CD4-positive, alpha-beta T cell treated with Interferon alpha-2 for 1 hour (primary cell): ENCODE measurements around the gene DHX34.
"Not testable (repeated sequence)": the region's sequence is repeated elsewhere in the genome, so short reads cannot be mapped to it uniquely, and the experiment has no call there.

ENCODE experiments used
- DNase-seq, 2 donors: peaks; one replicate each; pipeline ENCODE4 v3.0.0-alpha.2; 2020 to 2022

DHX34 gene, protein sequence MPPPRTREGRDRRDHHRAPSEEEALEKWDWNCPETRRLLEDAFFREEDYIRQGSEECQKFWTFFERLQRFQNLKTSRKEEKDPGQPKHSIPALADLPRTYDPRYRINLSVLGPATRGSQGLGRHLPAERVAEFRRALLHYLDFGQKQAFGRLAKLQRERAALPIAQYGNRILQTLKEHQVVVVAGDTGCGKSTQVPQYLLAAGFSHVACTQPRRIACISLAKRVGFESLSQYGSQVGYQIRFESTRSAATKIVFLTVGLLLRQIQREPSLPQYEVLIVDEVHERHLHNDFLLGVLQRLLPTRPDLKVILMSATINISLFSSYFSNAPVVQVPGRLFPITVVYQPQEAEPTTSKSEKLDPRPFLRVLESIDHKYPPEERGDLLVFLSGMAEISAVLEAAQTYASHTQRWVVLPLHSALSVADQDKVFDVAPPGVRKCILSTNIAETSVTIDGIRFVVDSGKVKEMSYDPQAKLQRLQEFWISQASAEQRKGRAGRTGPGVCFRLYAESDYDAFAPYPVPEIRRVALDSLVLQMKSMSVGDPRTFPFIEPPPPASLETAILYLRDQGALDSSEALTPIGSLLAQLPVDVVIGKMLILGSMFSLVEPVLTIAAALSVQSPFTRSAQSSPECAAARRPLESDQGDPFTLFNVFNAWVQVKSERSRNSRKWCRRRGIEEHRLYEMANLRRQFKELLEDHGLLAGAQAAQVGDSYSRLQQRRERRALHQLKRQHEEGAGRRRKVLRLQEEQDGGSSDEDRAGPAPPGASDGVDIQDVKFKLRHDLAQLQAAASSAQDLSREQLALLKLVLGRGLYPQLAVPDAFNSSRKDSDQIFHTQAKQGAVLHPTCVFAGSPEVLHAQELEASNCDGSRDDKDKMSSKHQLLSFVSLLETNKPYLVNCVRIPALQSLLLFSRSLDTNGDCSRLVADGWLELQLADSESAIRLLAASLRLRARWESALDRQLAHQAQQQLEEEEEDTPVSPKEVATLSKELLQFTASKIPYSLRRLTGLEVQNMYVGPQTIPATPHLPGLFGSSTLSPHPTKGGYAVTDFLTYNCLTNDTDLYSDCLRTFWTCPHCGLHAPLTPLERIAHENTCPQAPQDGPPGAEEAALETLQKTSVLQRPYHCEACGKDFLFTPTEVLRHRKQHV

DNA sequence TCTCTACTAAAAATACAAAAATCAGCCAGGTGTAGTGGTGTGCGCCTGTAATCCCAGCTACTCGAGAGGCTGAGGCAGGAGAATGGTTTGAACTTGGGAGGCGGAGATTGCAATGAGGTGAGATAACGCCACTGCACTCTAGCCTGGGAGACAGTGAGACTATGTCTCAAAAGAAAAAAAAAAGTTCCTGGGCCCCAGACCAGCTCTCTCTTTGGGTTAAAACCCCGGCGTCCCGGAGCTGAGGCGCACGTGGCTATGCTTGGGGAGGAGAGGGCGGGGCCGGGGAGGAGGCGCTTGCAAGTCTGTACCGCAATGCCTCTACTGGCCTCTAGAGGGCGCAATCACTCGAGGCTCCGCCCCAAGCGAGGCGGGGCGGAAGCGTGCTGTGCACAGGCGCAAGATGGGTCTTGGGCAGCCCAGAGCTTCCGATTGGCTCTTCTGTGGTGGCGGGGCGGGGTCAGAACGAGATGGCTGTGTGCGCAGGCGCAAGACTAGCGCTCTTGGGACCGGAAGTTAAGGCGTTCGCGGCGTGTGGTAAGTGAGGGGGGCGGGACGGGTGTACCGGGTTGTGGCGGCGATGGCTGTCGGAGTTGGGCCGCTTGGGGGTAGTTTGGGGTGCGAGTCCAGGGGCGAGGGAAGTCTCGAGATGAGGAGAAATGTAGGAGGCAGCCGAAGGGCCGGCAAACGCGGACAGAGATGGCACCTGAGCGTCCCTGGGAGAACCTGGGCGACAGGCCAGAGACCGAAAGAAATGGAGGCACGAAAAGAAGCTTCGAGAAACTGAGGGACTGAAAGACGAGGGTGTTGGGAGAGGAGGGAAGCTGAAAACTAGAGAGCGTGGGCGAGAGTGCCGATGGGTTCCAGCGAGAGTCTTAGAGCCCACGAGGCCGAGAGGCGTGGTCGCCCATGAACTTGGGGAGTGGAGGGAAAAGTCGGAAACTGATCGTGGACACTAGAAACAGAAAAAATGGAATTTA lies at the start of gene DHX34:
DHX34 (plus strand) TSS at position 497 of the 977 bp plus-strand sequence. CDS start 3,716 bp downstream, outside the sequence.
- peak; percentile 100 for DNase-seq

DNA sequence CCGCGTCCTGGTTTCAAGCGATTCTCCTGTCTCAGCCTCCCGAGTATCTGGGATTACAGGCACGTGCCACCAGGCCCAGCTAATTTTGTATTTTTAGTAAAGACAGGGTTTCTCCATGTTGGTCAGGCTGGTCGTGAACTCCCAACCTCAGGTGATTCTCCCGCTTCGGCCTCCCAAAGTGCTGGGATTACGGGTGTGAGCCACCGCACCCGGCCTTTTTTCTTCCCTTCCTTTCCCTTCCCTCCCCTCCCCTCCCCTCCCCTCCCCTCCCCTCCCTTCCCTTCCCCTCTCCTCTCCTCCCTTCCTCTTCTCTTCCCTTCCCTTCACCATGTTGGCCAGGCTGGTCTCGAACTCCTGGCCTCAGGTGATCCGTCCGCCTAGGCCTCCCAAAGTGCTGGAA lies 48.2 kb upstream of the DHX34 start:
- DNase-seq, result not testable (repeated sequence)

DNA sequence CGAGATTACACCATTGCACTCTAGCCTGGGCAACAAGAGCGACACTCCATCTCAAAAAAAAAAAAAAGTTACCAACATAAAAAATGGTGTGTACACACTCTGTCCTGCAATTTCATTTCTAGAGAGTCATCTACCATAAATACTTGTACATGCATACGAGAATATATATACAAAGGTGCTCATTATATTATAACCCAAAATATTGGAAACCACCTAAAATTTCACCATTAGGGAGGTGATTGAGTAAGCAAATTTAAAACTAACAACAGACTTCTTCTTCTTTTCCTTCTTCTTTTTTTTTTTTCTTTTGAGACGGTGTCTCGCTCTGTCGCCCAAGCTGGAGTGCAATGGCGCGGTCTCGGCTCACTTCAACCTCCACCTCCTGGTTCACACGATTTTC lies 46.9 kb upstream of the DHX34 start:
- DNase-seq, result no peak

DNA sequence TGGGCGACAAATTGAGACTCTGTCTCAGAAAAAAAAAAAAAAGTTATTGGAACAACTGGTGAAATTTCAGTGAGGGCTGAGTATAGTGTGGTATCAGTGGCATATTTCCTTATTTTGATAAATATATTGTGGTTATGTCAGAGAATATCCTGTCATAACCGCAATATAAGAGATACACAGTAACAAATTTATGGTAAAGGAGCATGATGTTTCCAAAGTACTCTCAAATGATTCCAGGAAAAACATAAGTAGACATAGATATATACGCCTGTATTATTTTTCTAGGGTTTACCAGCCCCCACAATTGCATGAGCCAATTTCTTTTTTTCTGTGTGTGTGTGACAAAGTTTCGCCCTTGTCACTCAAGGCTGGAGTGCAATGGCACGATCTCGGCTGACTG lies 45.1 kb upstream of the DHX34 start:
- no peak for DNase-seq

DNA sequence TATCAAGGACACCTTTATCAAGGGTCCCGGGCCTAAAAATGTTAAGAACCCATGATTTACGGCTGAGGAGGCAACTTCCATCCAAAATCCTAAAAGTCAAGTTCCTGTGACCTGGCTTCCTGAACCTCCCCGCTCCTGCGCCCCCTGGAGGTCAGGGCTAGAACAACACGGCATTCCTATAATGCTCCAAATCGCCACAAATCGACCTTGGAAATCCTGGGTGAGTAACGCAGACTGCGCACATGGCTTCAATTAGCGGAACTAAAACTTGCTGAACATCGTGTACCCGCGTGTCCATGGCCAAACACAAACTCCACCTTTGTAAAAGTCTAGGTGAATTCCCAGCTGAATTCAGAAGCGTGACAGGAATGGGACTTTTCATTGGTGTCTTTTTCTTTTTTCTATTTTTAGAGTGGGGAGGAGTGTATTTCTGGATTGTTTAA lies 43.8 kb upstream of the DHX34 start:
- peak; percentile 41 to 59 for DNase-seq

DNA sequence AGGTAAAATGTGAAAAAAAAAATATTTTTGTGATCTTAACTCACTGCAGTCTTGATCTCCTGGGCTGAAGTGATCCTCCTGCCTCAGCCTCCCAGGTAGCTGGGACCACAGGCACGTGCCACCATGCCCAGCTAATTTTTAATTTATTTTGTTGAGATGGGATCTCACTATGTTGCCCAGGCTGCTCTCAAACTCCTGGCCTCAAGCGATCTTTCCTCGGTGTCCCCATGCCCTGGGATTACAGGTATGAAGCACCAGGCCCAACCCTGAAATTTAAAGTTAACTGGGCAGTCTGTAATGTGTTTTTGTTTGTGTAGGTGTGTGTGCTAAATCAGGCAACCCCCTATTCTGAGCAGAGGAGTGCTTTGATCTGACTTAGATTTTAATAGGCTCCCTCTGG lies 42.8 kb upstream of the DHX34 start:
- no peak for DNase-seq

DNA sequence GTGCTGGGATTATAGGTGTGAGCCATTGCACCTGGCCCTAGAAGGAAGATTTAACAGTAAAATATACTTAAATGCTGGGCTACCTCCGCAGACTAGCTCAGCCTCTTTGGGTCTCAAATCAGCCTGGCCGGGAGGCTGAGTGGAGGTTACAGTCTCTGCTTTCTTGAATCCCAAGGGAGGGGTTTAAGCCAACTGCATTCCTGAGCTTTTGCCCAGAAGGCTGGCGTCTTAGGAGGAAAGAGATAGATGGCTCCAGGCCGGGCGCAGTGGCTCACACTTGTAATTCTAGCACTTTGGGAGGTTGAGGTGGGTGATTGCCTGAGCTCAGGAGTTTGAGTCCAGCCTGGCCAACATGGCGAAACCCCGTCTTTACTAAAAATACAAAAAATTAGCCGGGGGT lies 40.1 kb upstream of the DHX34 start:
- no peak for DNase-seq

DNA sequence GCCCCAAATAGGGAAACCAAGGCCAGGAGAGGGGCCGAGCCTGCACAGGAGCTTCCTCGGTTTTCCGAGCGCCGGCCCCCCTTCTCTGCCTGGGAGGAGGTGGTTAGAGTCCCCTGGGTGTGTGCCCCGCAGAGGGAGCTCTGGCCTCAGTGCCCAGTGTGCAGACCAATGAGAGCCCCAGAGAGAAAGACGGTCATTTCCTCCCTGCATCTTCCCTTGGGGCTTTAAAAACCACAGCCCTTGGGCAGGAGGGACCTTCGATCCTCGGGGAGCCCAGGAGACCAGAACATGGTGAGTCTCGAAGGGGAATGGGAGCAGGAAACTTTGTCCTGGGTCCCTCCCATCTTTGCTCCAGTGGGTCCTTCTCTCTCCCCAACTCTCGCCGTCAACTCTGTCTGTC lies 39.5 kb upstream of the DHX34 start, which contains the start of gene C5AR1:
C5AR1 (plus strand) TSS at position 254 of the 400 bp plus-strand sequence; CDS start at position 289, 35 bp downstream.
- peak in 1 of 2 donors; percentile 41 for DNase-seq

DNA sequence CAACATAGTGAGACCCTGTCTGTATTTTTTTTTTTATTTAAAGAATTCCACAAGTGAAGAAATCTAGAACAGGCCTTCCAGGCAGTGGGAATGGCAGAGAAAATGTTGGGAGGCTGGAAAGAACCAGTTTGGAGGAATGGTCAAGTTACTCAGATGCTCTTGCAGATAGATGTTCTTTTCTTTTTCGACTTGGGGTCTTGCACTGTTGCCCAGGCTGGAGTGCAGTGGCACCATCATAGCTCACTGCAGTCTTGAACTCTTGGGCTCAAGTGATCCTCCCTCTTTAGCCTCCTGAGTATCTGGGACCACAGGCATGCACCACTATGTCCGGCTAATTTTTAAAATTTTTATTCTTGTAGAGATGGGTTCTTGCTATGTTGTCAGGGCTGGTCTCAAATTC lies 38.8 kb upstream of the DHX34 start:
- DNase-seq, result no peak

DNA sequence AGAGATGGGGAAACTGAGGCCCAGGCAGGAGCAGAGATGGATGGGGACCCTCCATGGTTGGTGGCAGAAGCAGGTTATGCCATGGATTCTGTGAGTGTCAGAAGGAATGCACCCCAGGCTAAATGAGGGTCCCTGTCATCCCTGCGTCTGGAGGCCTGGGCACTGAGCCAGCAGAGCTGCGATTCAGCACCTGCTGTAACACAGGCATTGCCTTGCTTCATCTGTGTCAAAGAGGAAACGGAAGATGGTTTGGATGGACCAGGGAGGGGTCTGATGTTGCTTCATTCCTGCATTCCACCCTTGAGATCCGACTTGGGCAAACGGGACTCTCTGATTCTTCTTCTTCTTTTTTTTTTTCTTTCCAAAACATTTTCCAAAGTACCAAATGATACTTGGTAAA lies 38.3 kb upstream of the DHX34 start:
- peak in 1 of 2 donors; percentile 31 for DNase-seq

DNA sequence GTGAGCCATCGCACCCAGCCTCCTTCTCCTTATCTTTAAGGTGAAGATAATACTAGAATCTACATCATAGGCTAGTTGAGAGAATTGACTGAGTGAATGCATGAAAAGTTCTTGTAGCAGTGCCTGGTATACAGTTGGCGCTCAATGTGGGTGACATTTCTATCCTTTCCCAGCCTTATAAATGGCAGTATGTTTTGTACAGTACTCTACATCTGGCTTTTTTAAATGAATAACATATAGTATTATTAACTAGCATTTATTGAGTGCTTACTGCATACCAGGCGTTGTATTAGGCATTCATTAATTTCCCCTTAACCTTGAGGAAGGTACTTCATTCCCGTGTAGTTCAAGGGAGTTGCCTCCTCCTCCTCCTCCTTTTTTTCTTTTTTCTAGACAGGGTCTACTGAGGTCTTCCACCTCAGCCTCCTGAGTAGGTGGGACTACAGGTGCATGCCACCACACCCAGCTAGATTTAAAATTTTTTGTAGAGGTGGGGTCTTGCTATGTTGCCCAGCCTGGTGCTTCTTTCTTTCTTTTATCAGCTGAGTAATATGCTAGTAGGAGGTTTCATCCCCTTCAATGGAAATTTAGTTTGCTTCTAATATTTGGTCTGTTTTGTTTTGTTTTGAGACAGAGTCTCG lies 36.6 kb upstream of the DHX34 start:
- no peak for DNase-seq

DNA sequence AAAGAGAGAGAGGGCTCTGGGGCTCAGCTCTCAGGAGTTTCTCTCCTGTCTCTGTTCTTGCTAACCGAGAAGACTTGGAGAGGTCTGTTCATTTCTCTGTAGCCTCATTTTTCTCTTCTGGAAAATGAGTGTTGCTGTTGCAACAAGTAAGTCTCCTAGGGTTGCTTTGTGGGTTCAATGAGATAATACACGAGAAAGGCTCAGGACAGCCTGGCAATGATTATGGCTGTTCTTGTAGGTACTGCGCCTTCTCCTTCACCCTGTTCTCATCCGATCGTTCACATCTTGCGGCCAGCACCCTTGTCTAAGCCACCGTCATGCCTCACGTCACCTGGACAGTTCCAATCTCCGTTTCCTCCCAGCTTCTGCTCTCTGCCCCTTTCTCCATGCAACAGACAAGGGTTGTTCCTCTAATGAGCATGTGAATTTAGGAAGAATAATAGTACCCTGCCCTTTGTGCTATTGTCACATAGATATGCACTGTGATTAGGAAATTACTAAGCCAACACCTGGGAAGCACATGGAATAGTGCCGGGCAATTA lies 35.3 kb upstream of the DHX34 start:
- no peak for DNase-seq

DNA sequence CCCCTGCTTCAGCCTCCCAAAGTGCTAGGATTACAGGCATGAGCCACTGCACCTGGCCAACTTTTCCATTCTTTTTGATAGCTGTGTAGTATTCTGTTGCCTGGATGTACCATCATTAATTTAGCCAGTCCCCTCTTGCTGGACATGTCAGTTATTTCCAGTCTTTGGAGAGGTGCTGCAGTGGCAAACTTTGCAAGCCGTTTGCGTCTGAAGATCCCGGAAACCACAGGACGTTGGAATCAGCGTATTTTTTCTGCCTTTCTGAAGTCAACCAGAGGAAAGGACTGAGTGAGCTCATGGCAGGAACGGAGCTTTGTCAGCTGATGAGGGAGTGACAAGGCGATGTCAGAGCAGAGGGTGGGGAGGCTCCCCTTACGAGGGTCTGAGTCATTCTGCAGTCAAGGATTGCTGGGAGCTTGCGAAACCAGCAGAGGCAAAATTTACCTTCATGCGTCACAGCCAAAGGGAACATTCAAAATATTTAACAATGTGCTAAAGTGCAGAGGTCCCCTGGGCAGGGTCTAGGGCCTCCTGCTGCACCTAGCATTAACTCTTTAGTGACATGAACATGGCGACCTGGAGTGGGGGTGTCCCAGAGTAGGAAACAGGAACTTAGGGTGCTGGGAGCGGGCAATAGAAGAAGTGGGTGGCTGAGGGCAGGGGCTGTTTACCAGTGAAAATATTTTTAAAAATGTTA lies 33.8 kb upstream of the DHX34 start:
- DNase-seq, result peak in 1 of 2 donors; percentile 77

DNA sequence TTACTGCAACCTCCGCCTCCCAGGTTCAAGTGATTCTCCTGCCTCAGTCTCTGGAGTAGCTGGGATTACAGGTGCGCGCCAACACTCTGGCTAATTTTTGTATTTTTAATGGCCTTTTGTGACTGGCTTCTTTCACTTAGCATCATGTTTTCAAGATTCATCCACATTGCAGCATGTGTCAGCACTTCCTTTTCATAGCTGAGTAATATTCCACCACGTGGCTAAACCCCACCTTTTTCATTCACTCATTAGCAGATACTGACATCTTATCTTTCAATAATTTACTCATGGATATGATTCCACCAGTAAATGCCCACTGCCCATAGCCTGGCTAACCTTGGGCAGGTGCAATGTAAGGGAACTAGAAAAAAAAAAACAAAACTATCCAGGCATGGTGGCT lies 32.6 kb upstream of the DHX34 start:
- DNase-seq, result no peak

DNA sequence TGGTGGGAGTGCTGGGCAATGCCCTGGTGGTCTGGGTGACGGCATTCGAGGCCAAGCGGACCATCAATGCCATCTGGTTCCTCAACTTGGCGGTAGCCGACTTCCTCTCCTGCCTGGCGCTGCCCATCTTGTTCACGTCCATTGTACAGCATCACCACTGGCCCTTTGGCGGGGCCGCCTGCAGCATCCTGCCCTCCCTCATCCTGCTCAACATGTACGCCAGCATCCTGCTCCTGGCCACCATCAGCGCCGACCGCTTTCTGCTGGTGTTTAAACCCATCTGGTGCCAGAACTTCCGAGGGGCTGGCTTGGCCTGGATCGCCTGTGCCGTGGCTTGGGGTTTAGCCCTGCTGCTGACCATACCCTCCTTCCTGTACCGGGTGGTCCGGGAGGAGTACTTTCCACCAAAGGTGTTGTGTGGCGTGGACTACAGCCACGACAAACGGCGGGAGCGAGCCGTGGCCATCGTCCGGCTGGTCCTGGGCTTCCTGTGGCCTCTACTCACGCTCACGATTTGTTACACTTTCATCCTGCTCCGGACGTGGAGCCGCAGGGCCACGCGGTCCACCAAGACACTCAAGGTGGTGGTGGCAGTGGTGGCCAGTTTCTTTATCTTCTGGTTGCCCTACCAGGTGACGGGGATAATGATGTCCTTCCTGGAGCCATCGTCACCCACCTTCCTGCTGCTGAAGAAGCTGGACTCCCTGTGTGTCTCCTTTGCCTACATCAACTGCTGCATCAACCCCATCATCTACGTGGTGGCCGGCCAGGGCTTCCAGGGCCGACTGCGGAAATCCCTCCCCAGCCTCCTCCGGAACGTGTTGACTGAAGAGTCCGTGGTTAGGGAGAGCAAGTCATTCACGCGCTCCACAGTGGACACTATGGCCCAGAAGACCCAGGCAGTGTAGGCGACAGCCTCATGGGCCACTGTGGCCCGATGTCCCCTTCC lies 28.9 kb upstream of the DHX34 start:
- no peak for DNase-seq

DNA sequence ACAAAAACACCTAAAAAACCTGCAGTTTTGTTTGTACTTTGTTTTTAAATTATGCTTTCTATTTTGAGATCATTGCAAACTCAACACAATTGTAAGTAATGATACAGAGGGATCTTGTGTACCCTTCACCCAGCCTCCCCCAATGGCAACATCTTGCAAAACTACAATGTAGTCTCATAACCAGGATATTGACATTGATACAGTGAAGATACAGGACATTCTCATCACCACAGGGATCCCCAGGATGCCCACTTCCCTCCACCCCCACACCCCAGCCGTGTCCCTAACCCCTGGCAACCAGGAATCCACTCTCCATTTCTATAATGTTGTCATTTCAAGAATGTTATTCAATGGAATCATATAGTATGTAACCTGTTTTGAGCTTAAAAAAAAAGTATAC lies 27.5 kb upstream of the DHX34 start:
- DNase-seq, result no peak

DNA sequence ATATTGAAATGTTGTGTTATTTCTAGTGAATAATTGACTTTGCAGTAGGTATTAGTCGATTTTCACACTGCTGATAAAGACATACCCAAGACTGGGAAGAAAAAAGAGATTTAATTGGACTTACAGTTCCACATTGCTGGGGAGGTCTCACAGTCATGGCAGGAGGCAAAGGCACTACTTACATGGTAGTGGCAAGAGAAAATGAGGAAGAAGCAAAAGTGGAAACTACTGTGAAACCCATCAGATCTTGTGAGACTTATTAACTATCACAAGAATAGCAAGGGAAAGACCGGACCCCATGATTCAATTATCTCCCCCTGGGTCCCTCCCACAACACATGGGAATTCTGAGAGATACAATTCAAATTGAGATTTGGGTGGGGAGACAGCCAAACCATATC lies 27.1 kb upstream of the DHX34 start:
- DNase-seq, result no peak

DNA sequence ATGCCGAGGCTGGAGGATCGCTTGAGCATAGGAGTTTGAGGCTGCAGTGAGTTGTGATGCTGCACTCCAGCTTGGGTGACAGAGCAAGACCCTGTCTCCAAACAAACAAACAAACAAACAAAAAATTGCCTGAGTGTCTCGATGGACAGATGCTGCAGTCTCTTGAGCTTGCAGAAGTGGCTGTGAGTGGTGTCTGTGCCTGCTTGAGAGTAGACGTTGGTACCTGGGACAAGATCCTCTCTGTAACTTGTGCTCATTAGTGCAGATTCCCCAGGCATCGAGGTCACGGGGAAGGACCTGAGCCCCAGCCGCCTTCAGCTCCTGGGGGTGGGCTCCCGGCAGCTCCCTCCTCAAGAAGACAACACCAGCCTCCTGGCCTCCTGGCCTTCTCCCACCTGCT lies 25.7 kb upstream of the DHX34 start:
- DNase-seq, result no peak

DNA sequence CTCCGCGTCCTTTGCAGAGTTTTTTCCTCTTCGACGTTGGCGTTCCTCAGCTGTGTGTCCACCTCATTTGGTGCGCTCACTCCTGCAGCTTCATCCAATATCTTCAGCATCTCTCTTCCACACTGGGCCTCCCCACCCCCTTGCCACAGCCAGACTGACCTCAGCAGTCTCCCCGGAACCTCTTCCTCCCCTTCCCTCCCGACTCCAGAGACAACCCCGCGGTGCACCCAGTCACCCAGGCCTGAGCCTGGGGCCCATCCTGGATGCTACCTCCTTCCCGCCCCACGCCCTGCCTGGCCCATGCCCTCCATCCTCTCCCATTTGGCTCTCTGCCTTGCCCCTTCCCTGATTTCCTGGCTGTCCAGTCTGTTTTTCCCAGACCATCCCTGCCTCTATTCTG lies 25.2 kb upstream of the DHX34 start:
- DNase-seq, result no peak
